ENCODE measurements around the gene ERGIC2. TPM values are rescaled to one million over a fixed set of nuclear protein-coding genes. Genes with fewer than 3 reads are reported as not detected.

ERGIC2 gene
- total and polyA plus RNA-seq, 10 of the 15 experiments (the other 5 are each of a cell fraction or from before 2014, with no cell fraction given) = 26.1 to 181 (median 83.9) TPM

- DNase-seq (ENCODE audit: low read depth, low spot score) (no peak), ATAC-seq (no peak), FAIRE-seq (peak; percentile 52)
- no peak overlapping the region for H3K4me2 ChIP-seq (ENCODE audit: control insufficient read depth, insufficient read depth)
- H3K4me3 ChIP-seq = no peak overlapping the region
- no peak overlapping the region for H2AFZ ChIP-seq (ENCODE audit: control insufficient read depth, low read depth, low read length)
- H4K20me1 ChIP-seq (ENCODE audit: control insufficient read depth, insufficient read depth) = no peaks in the 10 kb centered on the region
- no peak overlapping the region for H3K9ac ChIP-seq (ENCODE audit: control insufficient read depth, insufficient read depth, low read length)
- no peaks in the 10 kb centered on the region for H3K9me3 ChIP-seq (replicated peaks; ENCODE audit: control insufficient read depth, insufficient read depth, low read length)
- TF ChIP-seq CTCF (IDR thresholded peaks at IDR 0.05 in 2 of 3, conservative IDR thresholded peaks at IDR 0.05 in 1 of 3; ENCODE audit: control insufficient read depth in 2 of 3, extremely low read depth in 1 of 3, insufficient read depth in 1 of 3, low read depth in 3 of 3, low read length in 3 of 3) = peak in 2 of 3 experiments; percentile 2 to 21; a peak in 1 of 6 replicates
- peak; percentile 55; the same call in 1 of the 2 replicates for TF ChIP-seq ZNF24 (IDR thresholded peaks at IDR 0.05)
- no peak for TF ChIP-seq DPF2 (IDR thresholded peaks at IDR 0.05)
- TF ChIP-seq RAD21 (IDR thresholded peaks at IDR 0.05; ENCODE audit: insufficient read depth, low read depth, low read length) = peak; percentile 47
- no peak for TF ChIP-seq FOXM1 (IDR thresholded peaks at IDR 0.05; ENCODE audit: low read depth, low read length)
- 50% methylated on average over 4 of the region's 4 CpGs for WGBS (ENCODE audit: insufficient coverage, insufficient replicate concordance, low lambda C conversion rate, missing lambda C conversion rate)
- BruUV-seq (replicated peaks) = no TSS peak
- H3K36me3 ChIP-seq (ENCODE audit: control insufficient read depth in 2 of 2, insufficient read depth in 2 of 2, low read length in 1 of 2) = no peaks in the 10 kb centered on the region
- ChIA-PET RAD21 (ENCODE audit: unreplicated experiment) (interaction anchor here (1.0 to 1.2 kb wide), 2 partner anchors 123 to 237 kb away, joined by 3 read pairs; no protein-coding TSS in a partner anchor), SMC1A (ENCODE audit: uncharacterized antibody, unreplicated experiment) (interaction anchor here (0.7 to 1.6 kb wide), 5 partner anchors 25 to 236 kb away, joined by 3 to 5 read pairs (median 4); no protein-coding TSS in a partner anchor), CTCF (interaction anchor here (0.6 to 3.4 kb wide), 9 partner anchors 8 to 1786 kb away, joined by 3 to 24 read pairs (median 5); partner anchors contain the start of gene PPFIBP1), POLR2A (no interaction called here)
- in situ Hi-C loops (cut with MboI) (no loop called here), intact Hi-C loops (cut with micrococcal nuclease; ENCODE audit: unreplicated experiment) (loop anchor here (2.0 kb wide), 1 partner anchor 119 kb away; no protein-coding TSS in a partner anchor)
- no peaks in the 10 kb centered on the region for H3K79me2 ChIP-seq (ENCODE audit: control insufficient read depth, insufficient read depth, low read length)
- H3K4me1 ChIP-seq (ENCODE audit: control insufficient read depth, insufficient read depth, low read length) = no peaks in the 10 kb centered on the region
- H3K27ac ChIP-seq (ENCODE audit: control insufficient read depth, insufficient read depth) = no peak overlapping the region
- H3K27me3 ChIP-seq (replicated peaks in 1 of 2; ENCODE audit: control insufficient read depth in 2 of 2, insufficient read depth in 2 of 2, low read length in 1 of 2) = no peaks in the 10 kb centered on the region
These were observed 71.6 kb downstream of the ERGIC2 start for GRCh38 chr12:29309320-29309902.

Measured in GM12878 (cell line).